ENCODE data around the gene TXLNB.

GRCh38 chr6:139248911-139249310 is 42.9 kb downstream of the TXLNB start:
- TF ChIP-seq CTCF (conservative IDR thresholded peaks at IDR 0.05; ENCODE audit: low read length) (no peak), EZH2phosphoT487 (IDR thresholded peaks at IDR 0.05; ENCODE audit: borderline replicate concordance, low read depth, low read length) (no peak)

Data from OCI-LY7 (cell line).